ENCODE data around the gene PTPRN2.

PTPRN2 gene

GRCh38 chr7:157794746-157795065, 792.9 kb downstream of the PTPRN2 start:
- no peak overlapping the region for H3K9ac ChIP-seq (ENCODE audit: low read depth, low read length)
- peaks cover 5% of the 10 kb centered on the region; the same call in 1 of the 2 replicates for H3K4me1 ChIP-seq (ENCODE audit: insufficient read depth, low read length)
- H3K36me3 ChIP-seq (ENCODE audit: insufficient read depth, low read length), result no peaks in the 10 kb centered on the region
- no peaks in the 10 kb centered on the region for H3K9me3 ChIP-seq (ENCODE audit: control insufficient read depth, insufficient read depth, low read length)

- H3K36me3 ChIP-seq (ENCODE audit: insufficient read depth, low read length), result no peaks in the 10 kb centered on the region
- no peak overlapping the region for H3K9ac ChIP-seq (ENCODE audit: low read depth, low read length)
- H3K4me1 ChIP-seq (ENCODE audit: insufficient read depth, low read length), result peaks cover 5% of the 10 kb centered on the region; the same call in 1 of the 2 replicates
- H3K9me3 ChIP-seq (ENCODE audit: control insufficient read depth, insufficient read depth, low read length), result no peaks in the 10 kb centered on the region
Observed at GRCh38 chr7:157793973-157794745, 793.5 kb downstream of the PTPRN2 start.

GRCh38 chr7:157793087-157793353, 794.6 kb downstream of the PTPRN2 start:
- peaks cover 5% of the 10 kb centered on the region; the same call in 1 of the 2 replicates for H3K4me1 ChIP-seq (ENCODE audit: insufficient read depth, low read length)
- H3K9ac ChIP-seq (ENCODE audit: low read depth, low read length), result no peak overlapping the region
- H3K9me3 ChIP-seq (ENCODE audit: control insufficient read depth, insufficient read depth, low read length), result no peaks in the 10 kb centered on the region
- H3K36me3 ChIP-seq (ENCODE audit: insufficient read depth, low read length), result no peaks in the 10 kb centered on the region

GRCh38 chr7:157792241-157793086, 795.2 kb downstream of the PTPRN2 start:
- no peak overlapping the region for H3K9ac ChIP-seq (ENCODE audit: low read depth, low read length)
- H3K4me1 ChIP-seq (ENCODE audit: insufficient read depth, low read length), result peaks cover 5% of the 10 kb centered on the region; the same call in 1 of the 2 replicates
- no peaks in the 10 kb centered on the region for H3K36me3 ChIP-seq (ENCODE audit: insufficient read depth, low read length)
- H3K9me3 ChIP-seq (ENCODE audit: control insufficient read depth, insufficient read depth, low read length), result no peaks in the 10 kb centered on the region

GRCh38 chr7:157791666-157792065, 796.0 kb downstream of the PTPRN2 start:
- no peaks in the 10 kb centered on the region for H3K9me3 ChIP-seq (ENCODE audit: control insufficient read depth, insufficient read depth, low read length)
- H3K36me3 ChIP-seq (ENCODE audit: insufficient read depth, low read length), result no peaks in the 10 kb centered on the region
- H3K9ac ChIP-seq (ENCODE audit: low read depth, low read length), result no peak overlapping the region
- H3K4me1 ChIP-seq (ENCODE audit: insufficient read depth, low read length), result peaks cover 5% of the 10 kb centered on the region; the same call in 1 of the 2 replicates

- H3K36me3 ChIP-seq (ENCODE audit: insufficient read depth, low read length), result no peaks in the 10 kb centered on the region
- peaks cover 5% of the 10 kb centered on the region; the same call in 1 of the 2 replicates for H3K4me1 ChIP-seq (ENCODE audit: insufficient read depth, low read length)
- H3K9me3 ChIP-seq (ENCODE audit: control insufficient read depth, insufficient read depth, low read length), result no peaks in the 10 kb centered on the region
- H3K9ac ChIP-seq (ENCODE audit: low read depth, low read length), result no peak overlapping the region
Observed at GRCh38 chr7:157791261-157791660, 796.4 kb downstream of the PTPRN2 start.

GRCh38 chr7:157789942-157790341, 797.7 kb downstream of the PTPRN2 start:
- H3K36me3 ChIP-seq (ENCODE audit: insufficient read depth, low read length), result no peaks in the 10 kb centered on the region
- H3K9ac ChIP-seq (ENCODE audit: low read depth, low read length), result no peak overlapping the region
- no peaks in the 10 kb centered on the region for H3K9me3 ChIP-seq (ENCODE audit: control insufficient read depth, insufficient read depth, low read length)

GRCh38 chr7:157789094-157789493, 798.5 kb downstream of the PTPRN2 start:
- Histone ChIP-seq H3K36me3 (ENCODE audit: insufficient read depth, low read length) (no peaks in the 10 kb centered on the region), H3K9me3 (ENCODE audit: control insufficient read depth, insufficient read depth, low read length) (no peaks in the 10 kb centered on the region), H3K4me1 (ENCODE audit: insufficient read depth, low read length) (no peaks in the 10 kb centered on the region), H3K9ac (ENCODE audit: low read depth, low read length) (no peak overlapping the region)

More at GRCh38 chr7:157789942-157790341, 797.7 kb downstream of the PTPRN2 start:
- no peaks in the 10 kb centered on the region for H3K4me1 ChIP-seq (ENCODE audit: insufficient read depth, low read length)

- no peaks in the 10 kb centered on the region for H3K9me3 ChIP-seq (ENCODE audit: control insufficient read depth, insufficient read depth, low read length)
- no peak overlapping the region for H3K9ac ChIP-seq (ENCODE audit: low read depth, low read length)
- H3K4me1 ChIP-seq (ENCODE audit: insufficient read depth, low read length), result no peaks in the 10 kb centered on the region
- no peaks in the 10 kb centered on the region for H3K36me3 ChIP-seq (ENCODE audit: insufficient read depth, low read length)
Observed at GRCh38 chr7:157788573-157788972, 799.0 kb downstream of the PTPRN2 start.

- no peak overlapping the region for H3K9ac ChIP-seq (ENCODE audit: low read depth, low read length)
- no peaks in the 10 kb centered on the region for H3K4me1 ChIP-seq (ENCODE audit: insufficient read depth, low read length)
Observed at GRCh38 chr7:157787275-157787701, 800.3 kb downstream of the PTPRN2 start.

GRCh38 chr7:157786375-157787274, 801.0 kb downstream of the PTPRN2 start:
- Histone ChIP-seq H3K9ac (ENCODE audit: low read depth, low read length) (no peak overlapping the region), H3K9me3 (ENCODE audit: control insufficient read depth, insufficient read depth, low read length) (no peaks in the 10 kb centered on the region), H3K36me3 (ENCODE audit: insufficient read depth, low read length) (no peaks in the 10 kb centered on the region), H3K4me1 (ENCODE audit: insufficient read depth, low read length) (no peaks in the 10 kb centered on the region)

More at GRCh38 chr7:157787275-157787701, 800.3 kb downstream of the PTPRN2 start:
- Histone ChIP-seq H3K36me3 (ENCODE audit: insufficient read depth, low read length) (no peaks in the 10 kb centered on the region), H3K9me3 (ENCODE audit: control insufficient read depth, insufficient read depth, low read length) (no peaks in the 10 kb centered on the region)

- Histone ChIP-seq H3K9me3 (ENCODE audit: control insufficient read depth, insufficient read depth, low read length) (no peaks in the 10 kb centered on the region), H3K9ac (ENCODE audit: low read depth, low read length) (no peak overlapping the region), H3K4me1 (ENCODE audit: insufficient read depth, low read length) (no peaks in the 10 kb centered on the region)
Observed at GRCh38 chr7:157785486-157786186, 802.0 kb downstream of the PTPRN2 start.

GRCh38 chr7:157784979-157785441, 802.6 kb downstream of the PTPRN2 start:
- Histone ChIP-seq H3K9me3 (ENCODE audit: control insufficient read depth, insufficient read depth, low read length) (no peaks in the 10 kb centered on the region), H3K4me1 (ENCODE audit: insufficient read depth, low read length) (no peaks in the 10 kb centered on the region)

More at GRCh38 chr7:157785486-157786186, 802.0 kb downstream of the PTPRN2 start:
- H3K36me3 ChIP-seq (ENCODE audit: insufficient read depth, low read length), result no peaks in the 10 kb centered on the region

More at GRCh38 chr7:157784979-157785441, 802.6 kb downstream of the PTPRN2 start:
- Histone ChIP-seq H3K36me3 (ENCODE audit: insufficient read depth, low read length) (no peaks in the 10 kb centered on the region), H3K9ac (ENCODE audit: low read depth, low read length) (no peak overlapping the region)

Data from ES-I3 (cell line).